ENCODE results near the gene INPP4A. TPM values are rescaled to one million over a fixed set of nuclear protein-coding genes. Genes with fewer than 3 reads are reported as not detected.

Gene INPP4A
- total RNA-seq, 2 donors from 2014 or later = 10.9 to 12.2 TPM

DNA sequence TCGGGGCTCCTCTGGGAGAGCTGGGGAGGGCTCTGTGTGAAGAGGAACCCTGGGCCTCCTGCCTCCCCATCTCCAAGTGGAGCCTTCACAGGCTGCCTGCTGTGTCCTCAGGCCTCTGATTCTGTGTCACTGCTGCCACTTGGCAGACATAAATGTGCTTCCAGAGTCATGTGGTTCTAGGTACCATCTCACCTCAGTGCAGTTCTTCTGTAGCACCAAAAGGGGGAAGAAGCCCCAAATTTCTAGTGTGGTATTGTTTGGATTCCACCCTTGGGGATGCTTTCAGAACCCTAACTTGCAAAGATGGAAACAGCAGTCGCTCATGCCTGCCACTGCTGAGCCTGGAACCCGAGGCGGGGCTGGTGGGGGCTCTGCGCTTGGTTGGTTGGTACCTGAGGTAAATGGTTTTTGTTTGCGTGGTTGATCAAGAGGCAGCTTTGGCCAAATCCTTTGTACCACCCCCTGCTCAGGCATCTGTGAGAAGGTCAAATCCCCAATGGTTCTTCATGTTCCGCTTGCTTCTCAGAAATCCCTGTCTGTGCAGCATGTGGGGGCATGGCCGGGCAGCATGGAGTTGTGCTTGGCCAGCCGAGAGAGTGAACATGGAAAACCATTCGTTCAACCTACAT lies 136.1 kb downstream of the INPP4A start:
- no peaks in the 10 kb centered on the region for H3K36me3 ChIP-seq (replicated peaks in 1 of 2; ENCODE audit: insufficient read depth in 1 of 2, low read depth in 2 of 2)

DNA sequence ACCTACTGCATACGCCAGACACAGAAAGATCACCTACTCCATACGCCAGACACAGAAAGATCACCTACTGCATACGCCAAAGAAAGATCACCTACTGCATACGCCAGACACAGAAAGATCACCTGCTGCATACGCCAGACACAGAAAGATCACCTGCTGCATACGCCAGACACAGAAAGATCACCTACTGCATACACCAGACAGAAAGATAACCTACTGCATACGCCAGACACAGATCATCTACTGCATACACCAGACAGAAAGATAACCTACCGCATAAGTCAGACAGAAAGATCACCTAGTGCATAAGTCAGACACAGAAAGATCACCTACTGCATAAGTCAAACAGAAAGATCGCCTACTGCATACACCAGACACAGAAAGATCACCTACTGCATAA lies 137.9 kb downstream of the INPP4A start:
- H3K4me1 ChIP-seq = no peaks in the 10 kb centered on the region
- 86 to 87% methylated on average over 9 of the region's 9 CpGs for WGBS, 2 donors
- H3K9me3 ChIP-seq = no peaks in the 10 kb centered on the region
- intact Hi-C loops (cut with DNase I) = no loop called here
- H3K27me3 ChIP-seq = no peaks in the 10 kb centered on the region
- no peaks in the 10 kb centered on the region for H3K36me3 ChIP-seq (replicated peaks in 1 of 2; ENCODE audit: insufficient read depth in 1 of 2, low read depth in 2 of 2)
- no peak for TF ChIP-seq POLR2A (IDR thresholded peaks at IDR 0.05)
- TF ChIP-seq, protein P1, sequence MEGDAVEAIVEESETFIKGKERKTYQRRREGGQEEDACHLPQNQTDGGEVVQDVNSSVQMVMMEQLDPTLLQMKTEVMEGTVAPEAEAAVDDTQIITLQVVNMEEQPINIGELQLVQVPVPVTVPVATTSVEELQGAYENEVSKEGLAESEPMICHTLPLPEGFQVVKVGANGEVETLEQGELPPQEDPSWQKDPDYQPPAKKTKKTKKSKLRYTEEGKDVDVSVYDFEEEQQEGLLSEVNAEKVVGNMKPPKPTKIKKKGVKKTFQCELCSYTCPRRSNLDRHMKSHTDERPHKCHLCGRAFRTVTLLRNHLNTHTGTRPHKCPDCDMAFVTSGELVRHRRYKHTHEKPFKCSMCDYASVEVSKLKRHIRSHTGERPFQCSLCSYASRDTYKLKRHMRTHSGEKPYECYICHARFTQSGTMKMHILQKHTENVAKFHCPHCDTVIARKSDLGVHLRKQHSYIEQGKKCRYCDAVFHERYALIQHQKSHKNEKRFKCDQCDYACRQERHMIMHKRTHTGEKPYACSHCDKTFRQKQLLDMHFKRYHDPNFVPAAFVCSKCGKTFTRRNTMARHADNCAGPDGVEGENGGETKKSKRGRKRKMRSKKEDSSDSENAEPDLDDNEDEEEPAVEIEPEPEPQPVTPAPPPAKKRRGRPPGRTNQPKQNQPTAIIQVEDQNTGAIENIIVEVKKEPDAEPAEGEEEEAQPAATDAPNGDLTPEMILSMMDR (IDR thresholded peaks at IDR 0.05) = no peak
- no peak overlapping the region for H3K4me3 ChIP-seq
- ATAC-seq (no peak), DNase-seq (no peak)
- H3K27ac ChIP-seq = no peak overlapping the region

More for the DNA sequence above, 136.1 kb downstream of the INPP4A start:
- ATAC-seq = no peak
- WGBS, 2 donors = 82 to 88% methylated on average over 9 to 10 of the region's 10 CpGs
- H3K27me3 ChIP-seq = no peaks in the 10 kb centered on the region
- H3K9me3 ChIP-seq = no peaks in the 10 kb centered on the region
- no peak overlapping the region for H3K4me3 ChIP-seq
- no peak for DNase-seq
- H3K4me1 ChIP-seq = no peaks in the 10 kb centered on the region
- no peak overlapping the region for H3K27ac ChIP-seq
- TF ChIP-seq, protein P1 (IDR thresholded peaks at IDR 0.05) = no peak
- TF ChIP-seq POLR2A (IDR thresholded peaks at IDR 0.05) = no peak
- intact Hi-C loops (cut with DNase I) = no loop called here

DNA sequence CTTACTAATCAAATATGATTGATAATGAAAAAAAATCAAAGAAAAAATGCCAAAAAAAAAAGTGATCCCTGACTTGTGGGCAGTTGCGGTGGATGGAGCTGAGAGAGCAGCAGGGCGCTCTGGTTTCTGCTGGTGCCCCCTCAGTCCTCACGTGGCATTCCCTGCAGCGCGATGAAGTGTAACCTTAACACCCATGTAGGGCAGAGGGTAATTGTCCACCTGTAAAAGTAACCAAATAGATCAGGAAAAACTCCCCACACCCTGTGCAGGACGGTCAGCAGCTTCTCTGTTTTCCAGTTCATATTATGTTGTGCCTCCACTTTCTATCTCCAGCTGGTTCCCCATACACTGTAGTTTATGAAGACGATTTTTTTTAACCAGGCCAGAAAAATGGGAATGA lies 138.6 kb downstream of the INPP4A start:
- Histone ChIP-seq H3K36me3 (replicated peaks in 1 of 2; ENCODE audit: insufficient read depth in 1 of 2, low read depth in 2 of 2) (no peaks in the 10 kb centered on the region), H3K27ac (no peak overlapping the region)
- intact Hi-C loops (cut with DNase I) = no loop called here

DNA sequence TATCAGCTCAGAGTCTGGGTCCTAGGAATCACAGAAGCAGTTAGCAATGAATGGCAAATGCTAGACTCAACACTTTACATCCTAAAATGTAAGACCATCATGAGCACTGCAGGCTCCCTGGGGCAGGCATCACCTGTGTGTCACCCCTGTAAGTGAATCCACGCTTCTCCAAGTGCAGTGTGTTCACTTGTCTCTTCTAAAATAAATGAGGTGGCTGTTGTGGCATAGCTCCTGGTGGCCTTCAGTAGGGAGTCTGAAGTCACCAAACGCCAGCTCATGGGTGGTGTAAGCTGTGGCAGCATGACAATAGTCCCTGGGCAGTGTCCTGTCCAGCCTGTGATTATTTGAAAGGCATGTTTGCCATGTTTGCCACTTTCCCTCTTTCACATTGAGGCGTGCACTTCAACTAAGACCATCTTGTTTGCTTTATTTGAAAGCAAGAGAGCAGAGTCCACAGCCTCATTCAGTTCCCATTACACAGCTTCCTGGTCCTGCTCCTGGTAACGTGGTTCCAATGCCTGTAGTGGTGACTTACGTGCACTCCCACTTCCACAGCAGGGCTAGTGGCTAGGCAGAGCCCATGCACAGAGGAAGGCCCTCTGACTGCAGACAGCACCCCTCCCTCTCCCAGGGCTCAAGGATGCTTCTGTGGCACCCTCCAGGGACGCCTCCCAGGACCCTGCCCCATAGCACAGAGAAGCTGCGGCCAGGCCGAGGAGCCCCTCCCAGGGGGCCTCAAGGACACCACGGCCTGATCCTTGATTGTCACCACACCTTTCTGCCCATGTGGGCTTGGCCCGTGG lies 139.4 kb downstream of the INPP4A start:
- TF ChIP-seq, protein P1 (IDR thresholded peaks at IDR 0.05) = no peak
- no peak for TF ChIP-seq POLR2A (IDR thresholded peaks at IDR 0.05)
- DNase-seq (no peak), ATAC-seq (no peak)
- Histone ChIP-seq H3K4me3 (no peak overlapping the region), H3K9me3 (no peaks in the 10 kb centered on the region), H3K36me3 (replicated peaks in 1 of 2; ENCODE audit: insufficient read depth in 1 of 2, low read depth in 2 of 2) (no peaks in the 10 kb centered on the region), H3K4me1 (no peaks in the 10 kb centered on the region), H3K27me3 (no peaks in the 10 kb centered on the region), H3K27ac (no peak overlapping the region)
- intact Hi-C loops (cut with DNase I) = no loop called here
- 79% methylated on average over 7 to 10 of the region's 10 CpGs for WGBS, 2 donors

More for the DNA sequence above, 138.6 kb downstream of the INPP4A start:
- ATAC-seq = no peak
- TF ChIP-seq, protein P1 (IDR thresholded peaks at IDR 0.05) = no peak
- TF ChIP-seq POLR2A (IDR thresholded peaks at IDR 0.05) = no peak
- DNase-seq = no peak
- H3K27me3 ChIP-seq = no peaks in the 10 kb centered on the region
- no peaks in the 10 kb centered on the region for H3K4me1 ChIP-seq
- 88 to 89% methylated on average over 7 of the region's 7 CpGs for WGBS, 2 donors
- no peaks in the 10 kb centered on the region for H3K9me3 ChIP-seq
- H3K4me3 ChIP-seq = no peak overlapping the region
